Mesodermal cell (in vitro differentiated cells): ENCODE data around the gene ELOVL2.

ENCODE experiments used
- H3K27ac ChIP-seq: 2 replicates; pipeline ENCODE4 v1.7.0; 2013; ENCODE audit warnings: mild to moderate bottlenecking, low read depth, low read length, moderate library complexity; ENCODE audit not compliant: severe bottlenecking
- H3K36me3 ChIP-seq: 2 replicates; pipeline ENCODE4 v1.7.1; 2013; ENCODE audit warnings: mild to moderate bottlenecking, low read length, moderate library complexity; ENCODE audit not compliant: control insufficient read depth, insufficient read depth
- H3K4me1 ChIP-seq: one replicate; pipeline ENCODE4 v1.7.1; 2013; ENCODE audit warnings: mild to moderate bottlenecking, low read length; ENCODE audit not compliant: insufficient read depth, control insufficient read depth, poor library complexity, severe bottlenecking
- H3K4me3 ChIP-seq: 2 replicates; pipeline ENCODE4 v1.7.0; 2013; ENCODE audit warnings: low read length, control low read depth, mild to moderate bottlenecking; ENCODE audit not compliant: insufficient read depth, poor library complexity, severe bottlenecking; ENCODE audit errors: extremely low read depth
- H3K9me3 ChIP-seq: 2 replicates; pipeline ENCODE4 v1.7.1; 2013; ENCODE audit warnings: mild to moderate bottlenecking, low read length, moderate library complexity; ENCODE audit not compliant: control insufficient read depth
- WGBS, 2 experiments: methylation state at CpG; one replicate each; pipeline ENCODE4 v1.1.5; 2013; ENCODE audit warnings: missing lambda C conversion rate in 2 of 2; ENCODE audit not compliant: insufficient coverage in 2 of 2; 5-methylcytosine and 5-hydroxymethylcytosine counted together

ELOVL2 gene

GRCh38 chr6:10981409-10981808 is 62.7 kb downstream of the ELOVL2 start:
- Histone ChIP-seq H3K4me3 (no peak overlapping the region), H3K9me3 (no peaks in the 10 kb centered on the region), H3K27ac (no peak overlapping the region), H3K36me3 (no peaks in the 10 kb centered on the region), H3K4me1 (no peaks in the 10 kb centered on the region)
- 86 to 100% methylated on average over 1 of the region's 1 CpG for WGBS, 2 experiments

GRCh38 chr6:10979603-10980002 is 64.5 kb downstream of the ELOVL2 start:
- no peak overlapping the region for H3K27ac ChIP-seq
- no peaks in the 10 kb centered on the region for H3K9me3 ChIP-seq
- no CpG with 5 or more reads among the region's 1 CpG for WGBS, 2 experiments
- no peaks in the 10 kb centered on the region for H3K36me3 ChIP-seq
- H3K4me3 ChIP-seq = no peak overlapping the region
- H3K4me1 ChIP-seq = no peaks in the 10 kb centered on the region

GRCh38 chr6:10977231-10977968 is 66.7 kb downstream of the ELOVL2 start:
- Histone ChIP-seq H3K36me3 (no peaks in the 10 kb centered on the region), H3K4me3 (no peak overlapping the region), H3K4me1 (no peaks in the 10 kb centered on the region), H3K9me3 (no peaks in the 10 kb centered on the region), H3K27ac (no peak overlapping the region)
- WGBS, 2 experiments = 72 to 77% methylated on average over 3 to 4 of the region's 5 CpGs

- H3K36me3 ChIP-seq = no peaks in the 10 kb centered on the region
- H3K27ac ChIP-seq = no peak overlapping the region
- no peak overlapping the region for H3K4me3 ChIP-seq
- WGBS, 2 experiments = 88 to 93% methylated on average over 5 of the region's 6 CpGs
- H3K9me3 ChIP-seq = no peaks in the 10 kb centered on the region
- no peaks in the 10 kb centered on the region for H3K4me1 ChIP-seq
These were observed 67.5 kb downstream of the ELOVL2 start for GRCh38 chr6:10976571-10976970.

DNA sequence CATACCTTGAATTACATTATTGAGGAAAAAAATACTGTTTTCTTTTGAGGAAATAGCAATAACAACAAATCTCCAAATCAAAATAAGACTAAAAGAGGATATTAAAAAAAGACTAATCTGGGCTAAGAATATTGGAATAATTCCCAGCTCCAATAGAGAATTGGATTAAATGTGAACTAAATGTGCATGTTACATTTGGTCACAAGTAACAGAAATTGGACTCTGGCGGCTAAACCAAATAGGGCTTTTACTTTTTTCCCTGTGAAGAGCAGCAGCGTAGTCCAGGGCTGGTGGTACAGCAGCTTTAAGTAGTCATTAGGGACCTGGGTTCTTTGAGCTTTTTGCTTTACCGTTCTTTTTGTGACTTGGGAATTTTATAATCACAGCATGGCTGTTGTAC is 71.9 kb downstream of the ELOVL2 start:
- WGBS, 2 experiments = 95 to 100% methylated on average over 1 to 2 of the region's 3 CpGs
- H3K9me3 ChIP-seq = peaks cover 5% of the 10 kb centered on the region
- no peak overlapping the region for H3K4me3 ChIP-seq
- H3K36me3 ChIP-seq = no peaks in the 10 kb centered on the region
- H3K27ac ChIP-seq = no peak overlapping the region
- H3K4me1 ChIP-seq = no peaks in the 10 kb centered on the region

DNA sequence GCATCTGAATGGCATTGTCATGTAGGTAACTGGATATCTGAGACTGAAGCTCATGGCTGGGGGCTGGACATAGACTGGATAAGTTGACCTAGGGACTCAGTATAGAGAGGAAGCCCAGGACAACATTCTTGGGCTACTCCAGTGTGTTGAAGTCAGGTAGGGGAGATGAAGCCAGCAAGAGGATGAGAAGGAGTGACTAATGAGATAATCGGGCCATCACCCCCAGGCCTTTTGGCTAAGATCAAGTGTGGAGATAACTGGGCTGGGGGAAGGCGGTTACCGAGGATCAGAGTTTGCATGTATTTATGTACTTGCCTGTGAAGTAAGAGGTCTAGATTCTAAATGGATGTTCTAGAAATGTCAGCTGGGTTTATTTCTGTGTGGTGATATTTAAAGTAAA is 73.4 kb downstream of the ELOVL2 start:
- Histone ChIP-seq H3K27ac (no peak overlapping the region), H3K9me3 (peaks cover 15% of the 10 kb centered on the region), H3K4me1 (no peaks in the 10 kb centered on the region), H3K36me3 (no peaks in the 10 kb centered on the region), H3K4me3 (no peak overlapping the region)
- 90 to 93% methylated on average over 3 of the region's 3 CpGs for WGBS, 2 experiments

DNA sequence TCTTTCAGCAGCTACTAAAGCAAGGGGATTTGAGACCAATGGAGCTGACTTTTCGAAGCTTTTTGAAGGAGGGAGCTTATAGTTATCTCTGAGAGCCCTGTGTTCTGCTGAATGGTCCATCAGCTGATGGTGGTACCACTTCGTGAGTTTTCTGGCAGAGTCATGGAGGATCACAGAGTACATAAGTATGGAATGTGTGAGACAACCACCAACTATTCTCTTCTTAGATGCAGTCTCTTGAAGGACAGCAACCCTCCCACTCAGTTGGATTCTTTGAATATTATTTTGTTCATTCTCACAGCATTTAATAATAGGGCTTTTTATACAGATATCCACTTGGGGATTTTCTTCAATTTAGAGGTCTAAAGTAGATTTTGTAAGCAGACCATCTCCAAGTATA is 75.3 kb downstream of the ELOVL2 start:
- H3K36me3 ChIP-seq = no peaks in the 10 kb centered on the region
- WGBS, 2 experiments = 86% methylated on average over 1 of the region's 2 CpGs; no CpG with 5 or more reads in 1 of the 2 experiments
- H3K4me3 ChIP-seq = no peak overlapping the region
- peaks cover 19% of the 10 kb centered on the region for H3K9me3 ChIP-seq
- H3K27ac ChIP-seq = no peak overlapping the region
- no peaks in the 10 kb centered on the region for H3K4me1 ChIP-seq

DNA sequence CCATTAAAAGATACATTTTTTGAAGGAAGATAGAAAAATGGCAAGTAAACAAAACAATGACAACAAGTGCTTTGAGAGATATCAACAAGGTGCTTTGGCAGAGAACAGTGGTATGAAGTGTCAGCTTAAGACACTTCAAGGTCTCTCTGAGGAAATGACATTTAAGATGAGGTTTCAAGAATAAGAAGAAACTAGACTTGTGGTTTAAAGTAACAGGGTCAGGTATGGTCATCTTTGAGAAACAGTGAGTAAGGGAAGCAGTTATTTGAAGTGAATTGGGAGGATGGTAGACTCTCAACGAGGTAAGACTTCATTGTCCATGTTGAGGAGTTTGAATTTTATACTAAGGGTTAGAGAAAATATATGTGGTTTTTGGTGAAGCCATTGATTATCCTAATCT is 79.4 kb downstream of the ELOVL2 start:
- no peak overlapping the region for H3K27ac ChIP-seq
- WGBS, 2 experiments = 71 to 89% methylated on average over 1 of the region's 1 CpG
- H3K36me3 ChIP-seq = no peaks in the 10 kb centered on the region
- H3K4me3 ChIP-seq = no peak overlapping the region
- peaks cover 19% of the 10 kb centered on the region for H3K9me3 ChIP-seq
- no peaks in the 10 kb centered on the region for H3K4me1 ChIP-seq

- Histone ChIP-seq H3K4me3 (no peak overlapping the region), H3K4me1 (no peaks in the 10 kb centered on the region), H3K9me3 (peaks cover 14% of the 10 kb centered on the region), H3K27ac (no peak overlapping the region), H3K36me3 (no peaks in the 10 kb centered on the region)
- 33 to 40% methylated on average over 1 of the region's 2 CpGs for WGBS, 2 experiments
These were observed 81.0 kb downstream of the ELOVL2 start for GRCh38 chr6:10963113-10963512.

GRCh38 chr6:10962673-10963072 is 81.4 kb downstream of the ELOVL2 start:
- 80% methylated on average over 1 of the region's 1 CpG; no CpG with 5 or more reads in 1 of the 2 experiments for WGBS, 2 experiments
- Histone ChIP-seq H3K9me3 (peaks cover 14% of the 10 kb centered on the region), H3K4me3 (no peak overlapping the region), H3K27ac (no peak overlapping the region), H3K4me1 (no peaks in the 10 kb centered on the region), H3K36me3 (no peaks in the 10 kb centered on the region)

- no peak overlapping the region for H3K4me3 ChIP-seq
- no CpG with 5 or more reads among the region's 3 CpGs for WGBS, 2 experiments
- no peaks in the 10 kb centered on the region for H3K4me1 ChIP-seq
- H3K27ac ChIP-seq = no peak overlapping the region
- H3K9me3 ChIP-seq = peaks cover 14% of the 10 kb centered on the region
- H3K36me3 ChIP-seq = no peaks in the 10 kb centered on the region
These were observed 82.3 kb downstream of the ELOVL2 start for GRCh38 chr6:10961837-10962236.
